ENCODE measurements around the gene USP15.
"Not testable (repeated sequence)": the region's sequence is repeated elsewhere in the genome, so short reads cannot be mapped to it uniquely, and the experiment has no call there.

The USP15 gene

GRCh38 chr12:62446754-62447452 is 186.7 kb downstream of the USP15 start:
- no peaks in the 10 kb centered on the region for H4K20me1 ChIP-seq (ENCODE audit: control insufficient read depth, insufficient read depth, low read depth, low read length)
- peaks cover 4% of the 10 kb centered on the region; the same call in 1 of the 2 replicates for H3K9me3 ChIP-seq (ENCODE audit: control insufficient read depth, insufficient read depth, low read length)
- no peak overlapping the region for H3K27ac ChIP-seq (ENCODE audit: low read depth, low read length)
- no peaks in the 10 kb centered on the region for H3F3A ChIP-seq (ENCODE audit: control insufficient read depth, insufficient read depth)
- H3K9me2 ChIP-seq (replicated peaks; ENCODE audit: control insufficient read depth, low read length) = no peaks in the 10 kb centered on the region
- no peaks in the 10 kb centered on the region for H3K4me1 ChIP-seq (ENCODE audit: control insufficient read depth, low read length)
- H3K27me3 ChIP-seq (ENCODE audit: control insufficient read depth, low read length) = no peaks in the 10 kb centered on the region; the same call in 1 of the 2 replicates
- TF ChIP-seq, protein P1, sequence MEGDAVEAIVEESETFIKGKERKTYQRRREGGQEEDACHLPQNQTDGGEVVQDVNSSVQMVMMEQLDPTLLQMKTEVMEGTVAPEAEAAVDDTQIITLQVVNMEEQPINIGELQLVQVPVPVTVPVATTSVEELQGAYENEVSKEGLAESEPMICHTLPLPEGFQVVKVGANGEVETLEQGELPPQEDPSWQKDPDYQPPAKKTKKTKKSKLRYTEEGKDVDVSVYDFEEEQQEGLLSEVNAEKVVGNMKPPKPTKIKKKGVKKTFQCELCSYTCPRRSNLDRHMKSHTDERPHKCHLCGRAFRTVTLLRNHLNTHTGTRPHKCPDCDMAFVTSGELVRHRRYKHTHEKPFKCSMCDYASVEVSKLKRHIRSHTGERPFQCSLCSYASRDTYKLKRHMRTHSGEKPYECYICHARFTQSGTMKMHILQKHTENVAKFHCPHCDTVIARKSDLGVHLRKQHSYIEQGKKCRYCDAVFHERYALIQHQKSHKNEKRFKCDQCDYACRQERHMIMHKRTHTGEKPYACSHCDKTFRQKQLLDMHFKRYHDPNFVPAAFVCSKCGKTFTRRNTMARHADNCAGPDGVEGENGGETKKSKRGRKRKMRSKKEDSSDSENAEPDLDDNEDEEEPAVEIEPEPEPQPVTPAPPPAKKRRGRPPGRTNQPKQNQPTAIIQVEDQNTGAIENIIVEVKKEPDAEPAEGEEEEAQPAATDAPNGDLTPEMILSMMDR (IDR thresholded peaks at IDR 0.05; ENCODE audit: low read depth, low read length, poor library complexity, severe bottlenecking) = no peak
- no peak for TF ChIP-seq EZH2phosphoT487 (IDR thresholded peaks at IDR 0.05; ENCODE audit: borderline replicate concordance, low read length)
- H3K4me2 ChIP-seq (ENCODE audit: low read length) = no peak overlapping the region
- no peaks in the 10 kb centered on the region for H3K79me2 ChIP-seq (ENCODE audit: control insufficient read depth, low read length)
- no peak overlapping the region for H3K4me3 ChIP-seq (ENCODE audit: low read length)
- no peaks in the 10 kb centered on the region for H3K36me3 ChIP-seq (ENCODE audit: control insufficient read depth, low read length)

DNA sequence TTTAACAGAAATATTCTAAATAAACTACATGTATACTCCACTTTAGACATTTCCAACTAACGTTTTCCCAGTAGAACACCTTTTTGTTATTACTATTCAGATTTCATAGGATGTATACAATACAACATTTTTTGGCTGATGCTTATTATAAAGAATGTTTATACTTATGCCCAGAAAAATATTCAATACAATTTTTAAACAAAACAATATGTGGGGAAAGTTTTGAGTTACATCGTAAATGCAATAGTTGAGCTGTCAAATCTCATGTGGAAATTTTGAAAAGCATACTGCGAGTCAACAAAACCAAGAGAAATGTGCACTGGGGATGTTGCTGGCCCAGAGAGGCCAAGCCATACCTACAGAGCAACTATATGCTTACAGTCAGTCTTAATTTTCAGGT is 188.2 kb downstream of the USP15 start:
- no peaks in the 10 kb centered on the region for H4K20me1 ChIP-seq (ENCODE audit: control insufficient read depth, insufficient read depth, low read depth, low read length)
- no peak overlapping the region for H3K27ac ChIP-seq (ENCODE audit: low read depth, low read length)
- H3K9me3 ChIP-seq (ENCODE audit: control insufficient read depth, insufficient read depth, low read length) = no peaks in the 10 kb centered on the region
- H3K9me2 ChIP-seq (replicated peaks; ENCODE audit: control insufficient read depth, low read length) = no peaks in the 10 kb centered on the region
- H3K27me3 ChIP-seq (ENCODE audit: control insufficient read depth, low read length) = no peaks in the 10 kb centered on the region; the same call in 1 of the 2 replicates
- H3K4me3 ChIP-seq (ENCODE audit: low read length) = no peak overlapping the region
- no peak overlapping the region for H3K4me2 ChIP-seq (ENCODE audit: low read length)
- H3K79me2 ChIP-seq (ENCODE audit: control insufficient read depth, low read length) = no peaks in the 10 kb centered on the region
- H3F3A ChIP-seq (ENCODE audit: control insufficient read depth, insufficient read depth) = no peaks in the 10 kb centered on the region
- no peaks in the 10 kb centered on the region for H3K36me3 ChIP-seq (ENCODE audit: control insufficient read depth, low read length)
- no peaks in the 10 kb centered on the region for H3K4me1 ChIP-seq (ENCODE audit: control insufficient read depth, low read length)
- TF ChIP-seq, protein P1 (IDR thresholded peaks at IDR 0.05; ENCODE audit: low read depth, low read length, poor library complexity, severe bottlenecking) = no peak
- no peak for TF ChIP-seq EZH2phosphoT487 (IDR thresholded peaks at IDR 0.05; ENCODE audit: borderline replicate concordance, low read length)

GRCh38 chr12:62455429-62455828 is 195.2 kb downstream of the USP15 start:
- not testable (repeated sequence) for H3K9me2 ChIP-seq (replicated peaks; ENCODE audit: control insufficient read depth, low read length); H3K36me3 ChIP-seq (ENCODE audit: control insufficient read depth, low read length); H3K27me3 ChIP-seq (ENCODE audit: control insufficient read depth, low read length); H3K9me3 ChIP-seq (ENCODE audit: control insufficient read depth, insufficient read depth, low read length); H3K4me1 ChIP-seq (ENCODE audit: control insufficient read depth, low read length); H3K4me3 ChIP-seq (ENCODE audit: low read length); H3F3A ChIP-seq (ENCODE audit: control insufficient read depth, insufficient read depth); H3K4me2 ChIP-seq (ENCODE audit: low read length); H3K79me2 ChIP-seq (ENCODE audit: control insufficient read depth, low read length); H4K20me1 ChIP-seq (ENCODE audit: control insufficient read depth, insufficient read depth, low read depth, low read length); H3K27ac ChIP-seq (ENCODE audit: low read depth, low read length)

GRCh38 chr12:62458626-62459025 is 198.4 kb downstream of the USP15 start:
- H3K4me3 ChIP-seq (ENCODE audit: low read length) = no peak overlapping the region
- H3K79me2 ChIP-seq (ENCODE audit: control insufficient read depth, low read length) = no peaks in the 10 kb centered on the region
- no peaks in the 10 kb centered on the region for H3K9me2 ChIP-seq (replicated peaks; ENCODE audit: control insufficient read depth, low read length)
- no peaks in the 10 kb centered on the region for H3K36me3 ChIP-seq (ENCODE audit: control insufficient read depth, low read length)
- TF ChIP-seq, protein P1 (IDR thresholded peaks at IDR 0.05; ENCODE audit: low read depth, low read length, poor library complexity, severe bottlenecking) = no peak
- no peak for TF ChIP-seq EZH2phosphoT487 (IDR thresholded peaks at IDR 0.05; ENCODE audit: borderline replicate concordance, low read length)
- H3K4me2 ChIP-seq (ENCODE audit: low read length) = no peak overlapping the region
- H3K9me3 ChIP-seq (ENCODE audit: control insufficient read depth, insufficient read depth, low read length) = peaks cover 12% of the 10 kb centered on the region; the same call in 1 of the 2 replicates
- H3K4me1 ChIP-seq (ENCODE audit: control insufficient read depth, low read length) = no peaks in the 10 kb centered on the region
- no peaks in the 10 kb centered on the region for H3F3A ChIP-seq (ENCODE audit: control insufficient read depth, insufficient read depth)
- H3K27ac ChIP-seq (ENCODE audit: low read depth, low read length) = no peak overlapping the region
- H4K20me1 ChIP-seq (ENCODE audit: control insufficient read depth, insufficient read depth, low read depth, low read length) = no peaks in the 10 kb centered on the region
- no peaks in the 10 kb centered on the region for H3K27me3 ChIP-seq (ENCODE audit: control insufficient read depth, low read length)
